Measurements from ENCODE around the gene TBC1D5.

- TF ChIP-seq CTCF (IDR thresholded peaks at IDR 0.05; ENCODE audit: low read depth, low read length): no peak
- TF ChIP-seq MAX (IDR thresholded peaks at IDR 0.05; ENCODE audit: low read depth, low read length): no peak
- no peak for TF ChIP-seq POLR2A (IDR thresholded peaks at IDR 0.05; ENCODE audit: extremely low read depth, insufficient read length)
These were observed 485.2 kb downstream of the TBC1D5 start for GRCh38 chr3:17257269-17257668.

Data from NB4 (cell line).